Prostate gland (tissue), 2 donors: Measurements from ENCODE around the gene FOXP2.

Experiments used
- CTCF ChIP-seq, 4 experiments: fragments of 200-600 bp in 2 of 4; fragments of 450-650 bp in 2 of 4; sonication (generic) in 2 of 4; IDR thresholded peaks; 1 replicate in 3 of 4; 2 replicates in 1 of 4; pipeline ENCODE4 v1.5.1; 2016 to 2019; ENCODE audit warnings: antibody characterized with exemption in 4 of 4, mild to moderate bottlenecking in 2 of 4, moderate library complexity in 2 of 4
- POLR2AphosphoS5 ChIP-seq: sonication (generic); formaldehyde crosslinking; IDR thresholded peaks from one replicate; pipeline ENCODE4 v1.6.1; 2017; ENCODE audit warnings: antibody characterized with exemption

DNA sequence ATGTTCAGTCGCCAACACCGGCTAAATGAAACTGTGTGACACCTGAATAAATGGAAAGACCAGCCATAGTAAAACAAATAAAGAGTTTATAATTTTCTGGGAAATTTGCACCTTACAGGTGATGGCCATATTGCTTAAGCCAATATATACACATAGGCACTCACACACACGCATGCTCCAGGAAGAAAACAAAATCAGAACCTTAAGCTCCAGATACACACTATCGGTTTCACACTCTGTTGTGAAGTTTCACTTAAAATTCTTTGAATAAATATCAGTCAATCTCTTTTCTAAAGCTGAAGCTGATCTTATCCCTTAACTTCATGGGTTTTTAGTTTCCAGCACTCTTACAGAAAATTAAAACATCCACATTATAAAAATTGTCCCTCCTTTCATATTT, 280.6 kb downstream of the FOXP2 start:
- TF ChIP-seq CTCF (IDR thresholded peaks at IDR 0.05) (no peak), POLR2AphosphoS5 (no peak)
